Ishikawa (cell line): ENCODE measurements around the gene HDGFL2.
A peak's percentile ranks its signal among the peaks of the same experiment; 100 is the strongest.

Experiments
- CEBPB ChIP-seq: IDR thresholded peaks from 2 replicates; pipeline ENCODE4 v1.6.1; 2012
- CREB1 ChIP-seq: IDR thresholded peaks from 2 replicates; pipeline ENCODE4 v1.6.1; 2012; ENCODE audit warnings: low read depth
- EGR1 ChIP-seq: IDR thresholded peaks from 2 replicates; pipeline ENCODE4 v1.6.1; 2012
- EP300 ChIP-seq: IDR thresholded peaks from 2 replicates; pipeline ENCODE4 v1.6.1; 2012; ENCODE audit warnings: borderline replicate concordance
- FOXM1 ChIP-seq: IDR thresholded peaks from 2 replicates; pipeline ENCODE4 v1.6.1; 2012; ENCODE audit warnings: low read depth, borderline replicate concordance
- MAX ChIP-seq: IDR thresholded peaks from 2 replicates; pipeline ENCODE4 v1.6.1; 2012
- NFIC ChIP-seq: IDR thresholded peaks from 2 replicates; pipeline ENCODE4 v1.6.1; 2012
- RAD21 ChIP-seq: IDR thresholded peaks from 2 replicates; pipeline ENCODE4 v1.6.1; 2012; ENCODE audit warnings: low read depth
- REST ChIP-seq: IDR thresholded peaks from 2 replicates; pipeline ENCODE4 v1.6.1; 2012; ENCODE audit warnings: low read depth, mild to moderate bottlenecking
- TAF1 ChIP-seq: IDR thresholded peaks from 2 replicates; pipeline ENCODE4 v1.6.1; 2012; ENCODE audit warnings: low read depth, mild to moderate bottlenecking
- TCF12 ChIP-seq: IDR thresholded peaks from 2 replicates; pipeline ENCODE4 v1.6.1; 2012; ENCODE audit warnings: low read depth
- TEAD4 ChIP-seq: IDR thresholded peaks from 2 replicates; pipeline ENCODE4 v1.6.1; 2012
- USF1 ChIP-seq: IDR thresholded peaks from 2 replicates; pipeline ENCODE4 v1.6.1; 2012
- YY1 ChIP-seq: IDR thresholded peaks from 2 replicates; pipeline ENCODE4 v1.6.1; 2012; ENCODE audit warnings: low read depth
- ZBTB7A ChIP-seq: IDR thresholded peaks from 2 replicates; pipeline ENCODE4 v1.6.1; 2012; ENCODE audit warnings: low read depth

HDGFL2 gene

GRCh38 chr19:4464815-4465581 lies 7.1 kb upstream of the HDGFL2 start:
- no peak for TF ChIP-seq TEAD4
- no peak for TF ChIP-seq CREB1
- TF ChIP-seq FOXM1: no peak
- TF ChIP-seq NFIC: no peak
- no peak for TF ChIP-seq TCF12
- TF ChIP-seq TAF1: no peak
- TF ChIP-seq REST: no peak
- no peak for TF ChIP-seq RAD21
- no peak for TF ChIP-seq EP300
- TF ChIP-seq EGR1: no peak
- TF ChIP-seq YY1: no peak
- no peak for TF ChIP-seq ZBTB7A
- TF ChIP-seq CEBPB: no peak
- TF ChIP-seq USF1: no peak

- TF ChIP-seq MAX (no peak), YY1 (no peak), TEAD4 (no peak), TAF1 (no peak), USF1 (no peak), RAD21 (no peak), ZBTB7A (no peak), EP300 (no peak), REST (no peak), TCF12 (no peak), EGR1 (no peak), CREB1 (no peak), NFIC (no peak), FOXM1 (no peak), CEBPB (no peak)
These were observed 4.3 kb upstream of the HDGFL2 start for GRCh38 chr19:4467835-4468234.

GRCh38 chr19:4471403-4472173 lies 509 bp upstream of the HDGFL2 start:
- peak; percentile 54; the same call in 1 of the 2 replicates for TF ChIP-seq NFIC
- no peak for TF ChIP-seq EP300
- no peak for TF ChIP-seq REST
- no peak for TF ChIP-seq TEAD4
- TF ChIP-seq USF1: peak; percentile 99
- TF ChIP-seq YY1: no peak
- no peak for TF ChIP-seq FOXM1
- TF ChIP-seq TCF12: no peak
- TF ChIP-seq MAX: peak; percentile 36; the same call in 1 of the 2 replicates
- no peak; the same call in 1 of the 2 replicates for TF ChIP-seq EGR1
- TF ChIP-seq CREB1: no peak; the same call in none of the 2 replicates
- no peak for TF ChIP-seq TAF1
- TF ChIP-seq RAD21: no peak
- no peak for TF ChIP-seq CEBPB
- TF ChIP-seq ZBTB7A: no peak
